GM18870 (cell line): Measurements from ENCODE around the gene SLC36A2.
"Not testable (repeated sequence)": the region's sequence is repeated elsewhere in the genome, so short reads cannot be mapped to it uniquely, and the experiment has no call there.

Source experiments
- ATAC-seq: cut with Tn5 transposase; IDR thresholded peaks from one replicate; pipeline ENCODE4 v1.9.1; 2021; ENCODE audit warnings: moderate library complexity; ENCODE audit not compliant: unreplicated experiment

The SLC36A2 gene

DNA sequence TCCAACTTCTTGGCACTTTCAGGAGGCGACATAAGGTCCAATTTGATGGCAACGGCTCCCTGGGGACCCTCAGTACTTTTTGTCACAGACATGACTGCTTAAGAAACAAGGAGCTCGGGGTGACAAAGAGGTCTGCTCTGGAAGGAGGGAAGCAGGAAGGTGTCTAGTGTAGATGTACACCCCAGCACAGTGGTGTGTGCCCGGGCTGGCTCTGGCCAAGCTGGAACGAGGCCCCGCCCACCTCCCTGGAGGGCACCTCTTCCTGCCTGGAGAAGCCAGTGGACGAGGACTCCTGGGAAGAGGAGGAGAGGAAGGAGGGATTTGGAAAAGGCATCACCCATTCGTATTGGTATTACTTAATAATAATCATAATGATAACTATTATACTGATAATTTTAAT, at the start of gene SLC36A2:
SLC36A2 (minus strand) TSS at position 191 of the 400 bp plus-strand sequence; CDS start at position 92, 99 bp downstream.
- ATAC-seq, result no peak

DNA sequence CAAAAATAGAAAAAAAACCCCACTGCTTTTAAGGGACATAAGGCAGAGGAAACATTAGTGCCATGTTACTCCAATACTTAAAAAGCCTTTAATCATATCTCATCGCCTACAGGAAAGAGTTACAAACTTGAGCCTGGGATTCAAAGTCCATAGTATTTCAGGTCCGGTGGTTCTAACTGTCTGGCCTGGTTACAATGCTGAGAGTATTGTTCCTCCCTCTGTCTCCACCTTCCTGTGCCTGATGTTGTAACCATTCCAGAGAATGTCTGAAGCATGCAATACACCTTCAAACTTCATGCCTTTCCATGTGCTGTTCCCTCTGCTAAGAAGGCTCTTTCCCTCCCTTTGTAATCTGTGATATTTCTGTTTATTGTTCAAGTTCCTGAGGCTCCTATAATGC, 41.6 kb upstream of the SLC36A2 start:
- no peak for ATAC-seq

DNA sequence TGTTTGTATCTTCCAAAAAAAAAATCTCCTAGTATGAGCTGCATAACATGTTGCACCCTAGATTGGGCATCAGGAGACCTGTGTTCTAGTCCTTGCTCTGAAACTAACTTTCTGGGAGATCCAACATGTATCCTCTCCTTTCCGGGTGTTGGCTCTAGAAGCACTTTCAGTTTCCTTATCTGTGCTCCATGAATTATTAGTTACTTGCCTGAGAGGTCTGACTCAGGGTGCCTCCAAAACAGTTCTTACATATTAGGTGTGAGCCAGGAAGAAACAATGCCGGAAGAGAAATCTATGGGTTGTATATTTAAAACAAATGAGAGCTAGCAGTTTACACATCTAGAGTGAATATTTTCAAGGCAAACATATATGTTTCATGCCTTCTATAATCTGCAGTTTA, 36.7 kb upstream of the SLC36A2 start:
- ATAC-seq, result no peak

DNA sequence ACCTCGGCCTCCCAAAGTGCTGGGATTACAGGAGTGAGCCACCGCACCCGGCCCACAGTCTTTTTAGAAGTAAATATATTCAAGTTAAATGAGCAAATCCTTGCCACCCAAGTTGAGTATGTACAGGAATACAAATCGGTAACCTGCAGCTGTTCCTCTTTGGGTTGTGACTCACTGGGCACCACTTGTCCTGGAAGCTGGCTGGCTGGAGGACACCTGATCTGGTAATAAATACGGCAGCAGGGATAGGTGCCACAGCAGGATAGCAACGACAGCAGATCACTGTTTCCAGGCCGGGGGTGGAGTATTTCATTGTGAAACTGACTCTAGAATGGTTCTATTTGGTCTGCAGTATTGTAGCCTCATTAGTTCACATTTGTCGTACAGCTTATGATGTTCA, 35.7 kb upstream of the SLC36A2 start:
- ATAC-seq, result no peak

DNA sequence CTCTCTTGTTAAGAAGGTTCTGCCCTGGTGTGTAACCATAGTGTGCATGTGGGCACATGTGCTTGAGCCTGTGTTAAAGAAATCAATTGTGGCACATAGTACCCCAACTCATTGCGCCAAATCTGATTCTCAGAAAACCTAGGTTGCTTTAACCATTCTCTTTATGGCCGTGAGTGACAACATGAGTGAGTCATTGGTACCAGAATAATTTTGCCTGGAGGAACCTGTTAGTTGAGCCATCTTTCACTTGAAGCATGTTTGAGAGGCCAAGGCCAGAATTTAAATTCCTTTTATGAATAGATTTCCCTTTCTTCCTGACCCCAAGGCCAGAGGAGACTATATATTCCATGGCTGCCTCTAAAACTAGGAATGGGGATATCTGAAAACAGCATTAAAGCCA, 35.2 kb upstream of the SLC36A2 start:
- no peak for ATAC-seq

DNA sequence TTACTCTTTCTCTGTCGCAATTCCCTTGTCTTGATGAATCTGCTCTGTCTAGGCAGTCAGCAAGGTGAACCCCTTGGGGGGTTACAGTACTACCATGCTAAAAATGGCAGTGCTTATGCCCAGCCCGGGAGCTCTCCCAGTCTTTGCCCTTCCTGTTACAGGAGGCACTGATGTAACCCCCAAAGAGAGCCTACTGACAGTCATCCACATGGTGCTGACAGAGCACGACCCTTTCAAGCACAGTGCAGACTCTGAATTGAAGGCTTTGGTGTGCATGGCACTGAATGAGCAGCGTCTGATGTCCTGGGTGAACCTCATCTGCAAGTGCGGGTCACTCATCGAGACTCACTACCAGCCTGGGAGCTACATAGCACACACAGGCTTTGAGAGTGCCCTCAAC, 34.5 kb upstream of the SLC36A2 start:
- no peak for ATAC-seq

DNA sequence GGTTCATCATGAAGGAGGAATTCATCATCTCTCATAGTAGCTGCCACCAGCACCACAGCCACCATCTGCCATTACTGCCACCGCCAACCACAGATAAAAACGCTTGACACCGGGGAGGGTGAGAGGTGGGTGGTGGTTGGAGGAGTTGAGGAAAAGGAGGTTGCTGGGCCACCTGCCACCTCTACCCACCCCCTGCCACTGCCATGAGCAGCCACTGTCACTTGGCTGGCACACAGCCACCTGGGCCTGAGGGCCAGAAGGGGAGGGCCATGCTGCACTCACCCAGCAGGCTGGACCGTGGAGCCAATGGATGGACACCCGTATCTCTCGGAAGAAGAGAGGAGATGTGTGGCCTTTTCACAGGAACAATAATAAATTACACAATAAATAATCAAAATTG, 31.3 kb upstream of the SLC36A2 start:
- ATAC-seq, result no peak

DNA sequence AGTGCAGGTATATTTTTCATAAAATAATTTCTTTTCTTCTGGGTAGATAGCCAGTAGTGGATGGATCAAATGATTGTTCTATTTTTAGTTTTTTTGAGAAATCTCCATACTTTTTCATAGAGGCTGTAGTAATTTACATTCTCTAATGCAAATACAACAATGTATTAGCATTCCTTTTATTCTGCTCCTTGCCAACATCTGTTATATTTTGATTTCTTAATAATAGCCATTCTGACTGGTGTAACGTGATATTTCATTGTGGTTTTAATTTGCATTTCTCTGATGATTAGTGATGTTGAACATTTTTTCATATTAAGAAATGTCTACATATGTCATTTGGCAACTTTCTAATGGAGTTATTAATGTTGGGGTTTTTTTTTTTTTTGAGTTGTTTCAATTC, 27.2 kb upstream of the SLC36A2 start:
- no peak for ATAC-seq

DNA sequence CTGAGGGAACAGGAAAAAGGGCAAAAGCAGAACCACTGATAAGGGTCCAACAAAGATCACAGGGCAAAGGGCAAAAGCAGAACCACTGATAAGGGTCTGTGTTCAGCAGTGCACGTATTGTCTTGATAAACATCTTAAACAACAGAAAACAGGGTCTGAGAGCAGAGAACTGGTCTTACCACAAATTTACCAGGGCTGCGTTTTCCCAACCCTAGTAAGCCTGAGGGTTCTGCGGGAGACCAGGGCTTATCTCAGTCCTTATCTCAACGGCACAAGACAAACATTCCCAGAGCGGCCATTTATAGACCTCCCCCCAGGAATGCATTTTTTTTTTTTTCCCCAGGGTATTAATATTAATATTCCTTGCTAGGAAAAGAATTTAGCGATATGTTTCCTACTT, 19.7 kb upstream of the SLC36A2 start:
- not testable (repeated sequence) for ATAC-seq

DNA sequence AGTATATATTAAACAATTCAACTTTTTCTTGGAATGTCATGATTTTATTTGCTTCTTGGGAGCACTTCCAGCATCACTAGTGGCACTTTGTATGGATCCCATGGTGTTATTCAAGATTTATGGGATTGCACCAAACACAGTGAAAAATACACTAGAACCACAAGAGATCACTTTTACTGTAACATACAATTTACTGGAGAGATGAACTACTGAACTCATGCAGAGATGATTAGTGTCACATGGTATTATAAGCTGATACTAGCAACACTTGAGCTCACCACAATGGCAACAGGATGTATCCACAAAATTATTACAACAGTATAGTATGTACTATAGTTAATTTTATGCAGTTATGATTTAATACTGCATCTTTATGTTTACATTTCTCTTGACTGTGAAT, 16.3 kb upstream of the SLC36A2 start:
- no peak for ATAC-seq

DNA sequence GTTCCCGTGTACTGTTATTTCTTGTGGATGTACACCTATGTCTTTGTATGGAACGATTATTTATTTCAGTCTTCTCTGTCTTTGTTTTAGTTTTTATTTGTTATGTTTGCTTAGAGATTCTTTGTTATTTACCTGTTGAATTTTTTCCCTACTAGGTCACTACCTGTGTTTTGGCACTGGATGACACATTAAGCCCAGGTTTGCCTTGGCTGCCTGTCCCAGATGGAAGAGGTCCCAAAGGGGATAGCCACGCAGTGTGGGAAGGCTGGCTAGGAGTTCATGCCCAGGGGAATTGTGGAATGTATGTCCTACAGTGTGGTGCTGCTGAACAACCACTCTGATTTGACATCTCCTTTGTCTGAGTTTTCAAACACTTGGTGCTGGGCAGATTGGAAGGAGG, 15.6 kb upstream of the SLC36A2 start:
- no peak for ATAC-seq

DNA sequence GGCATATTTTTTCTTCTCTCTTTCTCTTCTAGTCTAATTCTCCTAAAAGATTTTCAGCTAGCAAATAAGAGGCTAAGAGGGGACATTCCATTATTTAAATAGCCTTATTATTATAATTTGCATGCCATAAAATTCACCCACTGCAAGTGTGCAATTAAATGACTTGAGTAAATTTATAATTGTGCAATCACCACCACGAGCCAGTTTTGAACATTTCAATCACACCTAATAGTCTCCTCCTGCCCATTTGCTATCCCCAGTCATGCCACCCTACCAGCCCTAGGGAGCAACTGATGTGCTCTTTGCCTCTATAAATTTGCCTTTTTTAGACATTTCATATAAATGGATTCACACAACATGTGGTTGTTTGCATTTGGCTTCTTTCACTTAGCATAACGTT, 12.0 kb upstream of the SLC36A2 start:
- ATAC-seq, result no peak

DNA sequence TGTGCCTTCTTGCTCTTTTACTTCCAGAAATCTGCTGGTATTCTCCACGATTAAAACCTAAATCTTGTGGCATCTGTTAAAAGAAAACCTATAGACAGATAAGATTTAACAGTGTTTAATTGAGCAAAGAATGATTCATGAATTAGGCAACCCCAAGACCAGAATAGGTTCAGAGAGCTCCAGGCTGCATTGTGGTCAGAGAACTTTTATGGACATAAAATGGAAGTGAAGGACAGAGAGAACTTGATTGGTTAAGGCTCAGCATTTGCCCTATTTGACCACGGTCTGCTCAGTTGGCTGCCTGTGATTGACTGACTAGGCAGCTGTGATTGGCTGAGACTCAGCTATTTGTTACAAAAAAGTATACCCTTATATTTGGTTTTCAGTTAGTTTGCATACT, 10.4 kb upstream of the SLC36A2 start:
- no peak for ATAC-seq

DNA sequence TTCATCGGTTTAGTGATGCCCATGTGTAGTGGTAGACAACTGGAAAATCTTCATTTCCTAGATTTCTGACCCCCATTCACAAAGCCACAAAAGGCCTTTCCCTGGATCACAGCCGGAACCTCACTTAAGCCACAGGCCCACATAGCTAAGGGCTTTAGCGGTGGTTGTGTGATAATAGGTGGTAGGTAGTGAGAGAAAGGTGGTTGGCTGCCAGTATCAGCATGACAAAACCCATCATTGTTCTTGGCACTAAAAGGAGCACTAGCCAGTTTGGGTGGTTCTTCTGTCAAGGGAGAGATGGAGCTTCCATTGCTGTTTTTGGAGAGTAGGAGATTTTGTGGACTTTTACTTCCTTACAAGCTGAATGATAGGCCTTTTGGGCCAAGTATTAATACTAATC, 9.7 kb upstream of the SLC36A2 start:
- no peak for ATAC-seq

DNA sequence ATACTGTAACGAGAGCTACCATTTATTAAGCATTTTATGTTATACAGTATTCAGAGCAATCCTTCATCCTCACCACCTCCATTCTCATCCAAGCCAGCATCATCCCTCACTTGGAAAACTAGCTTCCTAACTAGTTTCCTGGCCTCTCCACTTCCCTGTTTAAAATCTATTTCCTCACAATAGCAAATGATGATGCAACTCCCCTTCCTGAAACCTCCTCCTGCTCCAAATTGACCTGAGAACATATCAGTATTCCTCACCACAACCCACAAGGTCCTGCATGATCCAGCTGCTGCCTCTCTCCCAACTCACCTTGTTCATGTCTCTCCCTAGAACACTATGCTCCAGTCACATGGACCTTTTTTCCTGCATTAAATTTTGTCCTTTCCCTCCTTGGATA, 4.3 kb upstream of the SLC36A2 start:
- ATAC-seq, result no peak

DNA sequence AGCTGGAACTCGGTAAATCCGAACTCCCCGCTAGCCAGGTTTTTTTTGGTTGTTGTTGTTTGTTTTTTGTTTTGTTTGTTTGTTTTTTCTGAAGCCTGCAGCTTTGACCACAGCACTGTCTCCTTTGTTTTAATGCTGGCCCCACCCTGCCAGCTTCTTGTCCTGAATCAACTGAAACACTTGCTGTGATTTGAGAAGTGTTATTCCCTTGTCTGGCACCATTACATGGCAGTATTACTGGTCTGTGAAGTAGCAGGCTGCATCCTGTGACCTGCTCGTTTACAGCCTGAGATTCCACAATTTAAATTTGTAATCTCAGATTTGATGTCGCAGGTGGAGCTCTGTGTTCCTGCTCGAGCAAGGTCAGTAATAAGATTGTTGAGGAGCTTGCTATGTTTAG, 1.4 kb upstream of the SLC36A2 start:
- no peak for ATAC-seq

DNA sequence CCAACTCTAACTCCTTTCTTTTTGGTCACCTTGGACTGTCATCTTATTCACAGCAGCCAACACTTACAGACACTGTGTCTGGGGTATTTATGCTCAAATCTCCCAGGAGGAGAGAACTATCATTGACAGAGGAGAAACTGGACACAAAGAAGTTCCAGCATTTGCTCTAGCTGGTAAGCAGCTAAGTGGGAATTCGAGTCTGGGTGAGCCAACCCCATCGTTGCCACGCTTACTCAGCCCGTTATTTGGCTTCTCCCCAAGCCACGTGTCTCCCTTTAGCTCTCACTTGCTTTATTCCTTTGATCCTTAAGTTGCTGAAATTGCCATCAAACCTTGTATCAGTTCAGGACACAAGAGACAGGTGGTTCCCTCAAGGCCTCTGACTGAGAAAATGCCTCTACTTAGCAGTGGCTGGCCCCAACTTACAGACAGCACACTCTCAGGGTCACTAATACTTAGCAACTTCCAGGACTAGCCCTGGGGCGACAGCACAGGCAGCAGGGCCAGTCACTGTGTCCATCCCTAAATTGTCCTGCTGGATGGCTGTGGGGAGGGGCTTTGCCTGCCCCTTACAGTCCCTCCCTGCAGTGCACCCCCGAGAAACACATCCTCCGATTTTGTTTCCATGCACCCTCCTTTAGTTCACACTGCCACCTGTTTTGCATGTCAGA, 1.4 kb downstream of the SLC36A2 start:
- ATAC-seq, result no peak

DNA sequence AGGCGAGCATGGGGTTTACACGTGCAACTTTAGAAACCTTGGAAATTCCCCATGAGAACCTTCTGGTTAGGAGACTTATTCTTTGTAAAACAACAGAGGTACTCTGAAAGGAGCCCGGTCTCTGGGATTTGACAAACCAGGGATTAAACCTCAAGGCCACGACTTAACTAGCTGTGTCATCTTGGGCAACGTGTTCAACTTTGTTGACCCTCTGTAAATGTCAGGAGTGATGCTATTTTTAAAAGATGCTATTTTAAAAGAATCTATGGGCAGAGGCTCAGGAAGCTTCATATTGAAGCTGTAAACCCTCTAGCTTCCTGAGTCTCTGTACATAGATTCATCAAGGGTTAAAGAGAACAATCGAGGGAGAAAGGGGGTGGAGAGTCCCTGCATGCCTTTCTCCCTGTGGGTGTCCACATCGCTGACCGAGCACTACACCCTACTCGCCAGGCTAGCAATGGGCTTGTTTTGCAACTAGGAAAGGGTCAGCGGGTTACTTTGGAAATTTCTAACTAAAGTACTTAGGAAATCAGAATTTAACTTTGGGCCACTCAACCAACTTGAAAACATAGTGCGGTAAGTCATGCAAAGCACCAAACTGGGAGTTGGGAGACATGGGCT, 2.1 kb downstream of the SLC36A2 start:
- no peak for ATAC-seq

DNA sequence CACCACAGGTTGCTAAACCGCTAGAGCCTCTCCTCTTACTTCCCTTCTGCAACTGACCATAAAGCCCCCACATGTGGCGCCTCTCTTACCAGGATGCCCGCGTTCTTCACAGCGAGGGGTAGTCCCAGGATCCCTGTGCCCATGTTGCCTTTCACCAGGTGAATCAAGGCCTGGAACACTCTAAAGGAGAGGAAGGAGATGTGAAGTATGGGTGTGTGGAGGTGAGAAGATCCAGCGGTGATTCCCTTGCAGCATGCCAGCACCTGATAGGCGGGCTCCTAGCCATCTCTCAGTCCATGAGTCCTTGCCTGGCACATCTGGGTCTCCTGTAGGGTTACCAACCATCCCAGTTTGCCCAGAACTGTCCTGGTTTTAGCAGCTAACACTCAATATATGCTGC, 3.3 kb downstream of the SLC36A2 start:
- ATAC-seq, result no peak

DNA sequence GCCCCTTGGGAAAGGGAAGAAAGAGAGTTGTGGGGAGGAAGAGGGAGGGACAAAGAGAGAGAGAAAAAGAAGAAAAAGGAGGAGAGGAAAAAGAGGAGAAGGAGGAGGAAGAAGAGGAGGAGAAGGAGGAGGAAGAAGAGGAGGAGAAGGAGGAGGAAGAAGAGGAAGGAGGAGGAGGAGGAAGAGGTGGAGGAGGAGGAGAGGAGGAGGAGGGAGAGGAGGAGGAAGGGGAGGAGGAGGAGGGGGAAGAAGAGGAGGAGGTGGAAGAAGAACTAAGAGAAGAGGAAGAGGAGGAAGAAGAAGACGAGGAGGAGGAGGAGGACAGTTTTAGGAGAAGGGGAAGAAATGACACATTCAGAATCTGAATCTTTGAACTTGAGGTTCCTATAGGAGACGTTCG, 7.4 kb downstream of the SLC36A2 start:
- ATAC-seq, result no peak

DNA sequence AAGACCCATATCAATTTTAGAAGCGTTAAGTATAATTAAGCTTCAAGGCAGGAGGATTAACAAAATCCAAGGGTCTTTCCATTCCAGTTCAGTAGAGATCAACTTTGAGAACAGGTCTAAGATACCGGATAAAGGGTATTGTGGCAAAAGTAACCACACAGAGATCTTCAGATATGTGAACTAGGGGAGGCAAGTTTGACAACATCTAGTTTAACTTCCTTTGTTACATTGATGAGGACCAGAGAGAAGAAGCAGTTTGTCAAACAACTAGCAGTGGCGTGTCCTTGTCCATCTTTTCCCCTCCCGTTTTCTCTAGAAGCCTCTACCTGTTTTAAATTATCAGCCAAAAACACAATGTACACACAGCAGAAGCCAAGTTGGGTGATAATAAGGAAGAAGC, 8.6 kb downstream of the SLC36A2 start:
- ATAC-seq, result no peak

DNA sequence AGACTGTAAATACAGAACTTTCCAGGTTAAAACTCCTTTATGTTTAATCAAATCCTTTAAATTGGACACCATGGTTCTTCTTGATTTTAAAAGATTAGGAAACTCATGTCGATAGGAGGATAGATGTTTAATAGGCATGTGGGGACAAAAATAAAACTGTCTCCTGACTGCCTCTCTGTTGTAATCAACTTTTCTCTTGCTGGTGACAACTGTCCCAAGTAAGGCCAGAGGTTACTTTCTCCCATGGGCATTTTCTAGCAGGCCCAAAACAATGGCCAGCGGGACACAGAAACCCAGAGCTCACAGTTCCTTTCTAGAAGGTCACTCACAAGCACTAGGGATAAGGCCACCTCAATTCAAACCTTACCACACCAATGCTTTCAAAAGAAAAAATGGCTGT, 14.5 kb downstream of the SLC36A2 start:
- ATAC-seq, result no peak

DNA sequence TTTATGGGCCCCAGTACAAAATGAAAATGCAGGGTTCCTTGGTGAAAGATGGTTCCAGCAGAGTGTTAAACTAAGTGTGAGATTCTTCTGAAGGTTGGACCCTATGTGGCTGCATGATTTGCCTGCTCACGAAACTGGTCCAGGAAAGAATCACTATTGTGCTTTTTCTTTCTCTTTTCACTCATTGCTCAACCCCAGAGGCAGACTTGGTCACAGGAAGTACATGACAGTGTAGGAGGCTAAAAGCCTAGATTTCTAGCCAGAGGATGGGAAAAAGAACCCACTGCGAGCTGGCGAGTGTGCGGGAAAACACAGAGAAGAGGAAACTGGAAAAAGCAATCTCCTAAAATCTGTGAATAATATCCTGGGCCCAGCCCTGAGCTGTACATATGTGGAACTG, 18.6 kb downstream of the SLC36A2 start:
- ATAC-seq, result no peak
